HEK293T (cell line): Measurements from ENCODE around the gene P2RX3.

Source experiments
- ARNT ChIP-seq: fragments of 450-650 bp; IDR thresholded peaks from 2 replicates; pipeline ENCODE4 v1.6.1; 2017; ENCODE audit warnings: mild to moderate bottlenecking
- FOXK2 ChIP-seq: fragments of 450-650 bp; IDR thresholded peaks from 2 replicates; pipeline ENCODE4 v1.6.1; 2016; ENCODE audit warnings: mild to moderate bottlenecking
- LEF1 ChIP-seq: fragments of 450-650 bp; IDR thresholded peaks from 2 replicates; pipeline ENCODE4 v1.6.1; 2017; ENCODE audit warnings: mild to moderate bottlenecking, borderline replicate concordance
- SP1 ChIP-seq: fragments of 450-650 bp; IDR thresholded peaks from 2 replicates; pipeline ENCODE4 v1.6.1; 2017
- ZNF384 ChIP-seq: fragments of 450-650 bp; IDR thresholded peaks from 2 replicates; pipeline ENCODE4 v1.6.1; 2016

DNA sequence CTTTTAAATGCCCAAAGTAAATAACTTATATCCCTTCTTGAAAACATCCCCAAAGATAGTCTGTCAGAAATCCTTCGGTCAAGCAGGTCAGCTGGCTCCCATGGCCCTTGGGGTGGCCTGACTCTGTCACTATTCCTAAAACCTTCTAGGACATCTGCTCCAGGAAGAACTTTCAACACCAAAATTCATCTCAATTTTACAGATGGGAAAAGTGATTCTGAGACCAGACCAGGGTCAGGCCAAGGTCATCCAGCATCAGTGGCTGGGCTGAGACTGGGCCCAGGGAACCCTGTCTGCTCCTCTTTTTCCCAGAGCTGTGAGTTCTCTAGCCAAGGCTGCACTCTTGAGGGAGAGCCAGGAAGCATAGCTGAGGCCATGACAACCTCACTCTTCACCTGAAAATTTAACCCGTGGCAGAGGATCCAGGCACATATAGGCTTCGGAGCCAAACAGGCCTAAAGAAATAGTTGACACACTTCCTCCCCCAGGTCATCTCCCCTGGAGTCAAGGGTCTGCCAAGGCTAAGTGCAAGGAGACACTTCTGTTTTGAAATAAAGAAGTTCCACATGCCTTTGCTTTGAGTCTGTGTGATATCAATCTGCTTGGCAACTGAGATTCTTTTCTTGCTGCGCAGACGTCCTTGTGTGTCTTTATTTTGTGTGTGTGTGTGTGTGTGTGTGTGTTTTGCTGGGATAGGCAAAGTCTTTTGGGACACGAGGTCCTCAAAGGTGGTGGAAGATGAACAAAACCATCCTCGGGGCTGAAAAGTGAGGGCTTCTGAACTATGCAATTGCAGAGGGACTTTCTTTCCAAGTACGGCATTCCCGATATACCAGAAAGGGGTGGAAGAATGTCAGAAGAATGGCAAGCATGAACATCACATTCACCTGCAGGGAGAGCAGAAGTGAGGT lies 69.1 kb downstream of the P2RX3 start:
- TF ChIP-seq LEF1, result no peak
- TF ChIP-seq ZNF384, result no peak
- TF ChIP-seq SP1, result no peak
- TF ChIP-seq FOXK2, result no peak
- TF ChIP-seq ARNT, result no peak
